Endothelial cell of hepatic sinusoid (primary cell): ENCODE measurements around the gene PAPOLA.

ENCODE experiments used
- in situ Hi-C: cut with HindIII; loops from 2 replicates; pipeline ENCODE4 v1.10.0; 2017; ENCODE audit warnings: low sequenced_read_pairs

Gene PAPOLA

DNA sequence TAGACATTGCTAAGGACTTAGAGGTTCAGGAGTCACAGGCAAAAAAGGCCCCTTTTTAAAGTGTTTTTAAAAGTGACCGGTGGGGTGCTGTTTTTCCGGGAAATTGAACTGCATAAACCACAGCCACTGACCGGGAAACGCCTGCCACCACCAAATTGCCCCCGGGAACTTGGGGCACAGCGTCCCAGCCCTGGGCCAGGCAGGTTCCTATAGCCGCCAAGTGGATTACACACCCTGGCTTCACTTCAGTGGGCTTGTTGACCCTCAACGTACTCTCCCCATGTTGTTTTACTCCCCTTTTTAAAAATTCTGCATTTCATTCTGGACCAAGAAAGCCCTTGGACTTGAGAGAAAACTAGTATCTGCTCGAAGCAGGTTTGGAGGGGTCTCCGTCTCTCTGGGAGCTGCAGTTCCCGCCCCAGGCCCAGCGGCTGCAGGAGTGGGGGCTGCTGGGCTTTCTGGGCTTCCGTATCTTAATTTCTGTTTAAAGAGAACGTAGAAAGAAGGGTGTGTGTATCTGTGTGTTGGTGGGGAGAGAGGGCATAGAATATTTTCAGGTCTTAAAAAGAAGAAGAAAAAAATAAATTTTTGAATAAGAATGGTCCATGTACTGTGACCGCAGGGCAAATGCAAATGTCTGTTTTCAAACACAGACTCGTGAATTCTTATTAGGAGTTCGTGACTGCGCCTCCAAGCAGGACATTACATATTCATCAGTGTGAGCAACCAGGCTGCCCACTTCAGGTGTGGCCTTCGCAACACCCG is 82.9 kb downstream of the PAPOLA start:
- in situ Hi-C loops = no loop called here

DNA sequence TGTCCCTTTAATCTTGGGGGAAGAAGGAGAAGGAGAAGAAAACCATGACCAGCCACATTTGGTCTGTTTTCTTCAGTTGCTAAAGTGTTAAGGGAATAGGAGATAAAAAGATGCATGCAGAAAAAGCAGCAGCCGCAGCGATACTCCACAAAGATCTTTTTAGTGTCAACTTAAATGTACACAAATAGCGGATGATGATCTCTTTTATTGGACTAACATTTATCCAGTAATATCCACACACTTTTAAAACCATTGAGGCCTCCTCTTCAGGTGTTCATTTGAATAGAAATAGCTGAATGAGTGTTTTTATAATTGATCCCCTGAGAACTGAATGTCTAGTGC is 83.5 kb downstream of the PAPOLA start:
- in situ Hi-C loops = no loop called here

DNA sequence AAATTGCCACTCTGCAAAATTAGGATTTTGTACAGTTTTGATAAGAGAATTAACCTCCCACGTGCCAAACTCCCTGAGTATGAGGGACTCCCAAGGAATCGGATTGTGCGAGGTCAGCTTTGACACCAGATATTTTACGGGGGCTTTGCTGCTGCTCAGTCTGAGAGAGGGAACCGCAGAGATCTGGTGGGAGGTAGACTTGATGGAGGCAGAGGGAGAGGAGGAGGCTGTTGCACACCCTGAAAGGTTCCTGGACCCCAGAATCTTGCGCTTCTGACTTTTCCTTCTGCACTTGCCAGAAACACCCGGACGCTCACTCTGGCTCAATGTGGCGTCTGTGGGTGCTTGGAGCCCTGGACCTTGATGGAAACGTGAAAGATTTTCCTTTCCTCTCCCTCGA is 83.9 kb downstream of the PAPOLA start:
- in situ Hi-C loops = no loop called here

DNA sequence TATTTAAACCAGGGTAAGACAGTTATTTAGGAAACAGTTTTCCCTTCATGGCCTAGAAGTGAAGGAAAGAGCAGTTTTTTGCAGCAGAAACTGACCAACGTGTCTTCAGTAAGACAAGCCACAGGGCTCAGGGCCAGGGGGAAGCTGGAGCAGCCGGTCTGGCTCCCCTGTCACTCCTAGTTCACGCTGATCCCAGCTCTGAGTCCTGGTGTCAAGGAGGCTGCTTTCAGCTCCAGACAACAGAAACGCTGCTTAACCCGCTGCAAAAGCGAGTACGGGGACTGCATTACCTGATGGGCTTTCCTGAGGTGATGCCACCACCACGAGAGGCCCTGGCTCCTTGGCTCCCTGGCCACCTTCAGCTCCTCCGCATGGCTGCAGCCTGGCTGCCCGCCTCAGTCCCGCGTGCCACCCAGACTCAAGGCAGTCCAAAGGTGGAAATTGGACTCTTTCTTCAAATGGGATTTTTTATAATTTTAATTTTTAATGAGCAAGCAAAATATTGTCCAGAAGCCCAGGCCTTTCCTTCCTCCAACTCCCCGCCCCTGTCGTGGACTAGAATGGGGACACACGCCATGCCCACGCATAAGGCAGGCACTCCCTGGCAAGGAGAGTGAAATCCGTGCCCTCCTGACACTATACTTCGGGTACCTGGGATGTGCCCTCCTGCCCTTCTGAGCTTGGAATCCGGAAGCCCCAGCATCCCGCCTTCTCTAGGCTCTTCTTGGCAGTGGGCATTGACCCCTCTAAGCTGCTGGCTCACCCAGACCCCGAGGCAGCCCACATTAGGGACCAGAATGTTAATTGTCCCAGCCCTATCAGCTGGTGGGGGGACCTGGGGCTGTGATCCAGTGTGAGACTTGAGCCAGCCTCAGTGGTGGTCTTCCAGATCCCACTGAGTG is 85.0 kb downstream of the PAPOLA start:
- in situ Hi-C loops = no loop called here

DNA sequence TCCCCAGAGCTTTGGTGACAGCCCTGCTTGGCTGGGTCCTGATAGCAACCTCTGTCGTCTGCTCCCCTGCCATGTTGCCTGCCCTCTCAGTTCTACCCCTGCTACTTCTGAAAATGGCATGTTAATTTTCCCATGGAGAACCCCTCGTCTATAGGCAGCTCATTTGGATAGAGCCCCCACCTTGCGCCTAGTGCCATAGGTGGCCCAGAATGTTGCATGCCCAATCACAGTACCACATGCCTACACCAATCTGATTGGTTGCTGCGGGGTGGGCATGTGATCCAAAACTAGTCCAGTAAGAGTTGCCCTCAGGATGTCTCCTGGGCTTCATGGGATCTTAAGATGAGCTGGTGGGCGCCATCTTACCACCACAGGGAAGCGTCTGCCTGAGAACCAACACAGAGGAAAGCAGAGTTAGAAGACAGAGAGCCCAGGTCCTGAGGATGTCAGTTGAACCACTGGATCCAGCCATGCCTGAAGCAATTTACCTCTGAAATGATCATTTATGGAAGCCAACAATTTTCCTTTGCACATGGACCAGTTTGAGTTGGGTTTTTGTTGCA is 85.7 kb downstream of the PAPOLA start:
- in situ Hi-C loops = no loop called here

DNA sequence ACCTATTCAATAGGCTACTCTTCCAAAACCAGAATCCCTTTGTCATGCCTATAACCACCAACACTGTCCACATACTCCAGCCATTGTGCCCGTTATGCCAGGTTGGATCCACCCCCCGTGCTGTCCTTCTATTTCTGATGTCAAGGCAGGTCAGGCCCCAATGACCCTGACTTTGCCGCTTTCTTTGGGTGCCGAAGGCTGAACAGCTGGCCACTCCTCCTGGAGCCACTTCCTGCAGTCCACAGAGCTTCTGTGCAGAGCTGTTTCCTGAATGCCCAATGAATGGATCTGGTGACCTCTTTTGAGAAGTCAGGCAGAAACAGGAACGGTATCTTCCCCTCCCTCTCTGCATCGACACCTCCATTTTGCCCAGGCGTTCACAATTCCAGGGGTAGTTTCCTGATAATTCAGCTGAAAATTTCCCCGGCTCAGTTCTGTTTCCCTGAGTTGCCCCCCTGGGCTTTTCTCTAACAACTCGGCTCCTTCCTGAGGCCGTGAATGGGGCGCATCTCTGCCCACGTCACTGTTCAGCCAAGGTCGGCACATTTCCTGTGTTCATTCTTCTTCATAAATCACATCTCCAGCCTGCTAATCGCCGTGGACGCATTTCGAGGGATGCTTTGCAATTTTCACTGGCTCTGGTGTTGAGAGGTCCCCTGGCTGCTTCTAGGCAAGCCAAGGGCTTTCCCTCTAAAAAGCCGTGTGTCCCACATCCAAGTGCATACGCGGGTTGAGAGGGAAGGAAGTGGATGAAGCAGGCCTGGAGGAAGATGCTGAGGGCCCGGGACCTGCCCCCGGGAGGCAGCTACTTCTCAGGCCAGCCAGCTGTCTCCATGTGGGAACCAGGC is 86.5 kb downstream of the PAPOLA start:
- in situ Hi-C loops = no loop called here

DNA sequence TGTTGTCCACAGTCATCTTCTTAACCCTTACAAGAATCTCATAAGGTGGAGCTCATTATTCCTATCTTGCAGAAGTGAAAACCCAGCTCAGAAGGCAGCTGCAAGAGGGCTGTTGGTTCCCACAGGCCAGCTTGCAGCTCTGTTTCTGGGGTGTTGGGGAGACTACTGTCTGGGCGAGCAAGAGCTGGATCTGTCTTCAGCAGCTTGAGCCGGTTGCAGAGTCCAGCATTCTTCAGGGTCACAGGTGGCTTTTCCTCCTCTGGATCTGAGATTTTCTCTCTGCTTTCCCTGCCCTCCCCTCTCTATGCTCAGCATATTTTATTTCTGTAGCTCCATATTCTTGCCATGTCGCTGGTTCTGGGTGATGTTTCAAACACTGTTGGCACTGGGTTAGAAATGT is 87.4 kb downstream of the PAPOLA start:
- in situ Hi-C loops = no loop called here

DNA sequence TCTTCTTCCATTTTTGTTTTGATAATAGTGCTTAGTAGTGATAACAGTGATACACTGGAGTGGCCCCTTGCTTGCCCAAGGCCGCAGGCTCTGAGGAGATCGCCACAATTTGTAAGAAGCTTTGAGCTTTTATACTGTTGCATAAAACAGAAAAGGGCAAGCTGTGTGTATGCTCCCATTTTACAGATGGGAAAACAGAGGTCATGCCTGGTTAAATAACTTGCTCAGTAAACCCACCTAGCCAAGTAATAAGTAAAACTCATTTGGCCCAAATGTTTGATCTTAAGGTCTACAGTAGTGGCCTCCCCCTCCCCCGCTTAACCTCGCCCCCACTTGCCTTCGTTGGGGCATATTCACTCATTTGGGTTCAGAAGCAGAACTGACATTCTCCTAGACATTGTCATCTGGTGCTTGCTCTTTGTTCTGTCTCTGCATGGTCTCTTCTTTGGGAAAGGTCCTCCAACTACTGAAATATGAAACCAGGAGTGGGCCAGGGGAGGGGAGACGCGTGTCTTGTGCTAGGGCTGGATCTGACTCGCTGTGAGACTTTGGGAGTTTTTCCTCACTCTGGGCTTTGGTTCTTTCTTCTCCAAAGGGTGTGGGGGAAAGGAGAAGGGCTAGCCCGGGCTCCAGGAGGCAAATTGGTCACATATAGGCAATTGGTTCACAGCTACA is 88.1 kb downstream of the PAPOLA start:
- in situ Hi-C loops = no loop called here

DNA sequence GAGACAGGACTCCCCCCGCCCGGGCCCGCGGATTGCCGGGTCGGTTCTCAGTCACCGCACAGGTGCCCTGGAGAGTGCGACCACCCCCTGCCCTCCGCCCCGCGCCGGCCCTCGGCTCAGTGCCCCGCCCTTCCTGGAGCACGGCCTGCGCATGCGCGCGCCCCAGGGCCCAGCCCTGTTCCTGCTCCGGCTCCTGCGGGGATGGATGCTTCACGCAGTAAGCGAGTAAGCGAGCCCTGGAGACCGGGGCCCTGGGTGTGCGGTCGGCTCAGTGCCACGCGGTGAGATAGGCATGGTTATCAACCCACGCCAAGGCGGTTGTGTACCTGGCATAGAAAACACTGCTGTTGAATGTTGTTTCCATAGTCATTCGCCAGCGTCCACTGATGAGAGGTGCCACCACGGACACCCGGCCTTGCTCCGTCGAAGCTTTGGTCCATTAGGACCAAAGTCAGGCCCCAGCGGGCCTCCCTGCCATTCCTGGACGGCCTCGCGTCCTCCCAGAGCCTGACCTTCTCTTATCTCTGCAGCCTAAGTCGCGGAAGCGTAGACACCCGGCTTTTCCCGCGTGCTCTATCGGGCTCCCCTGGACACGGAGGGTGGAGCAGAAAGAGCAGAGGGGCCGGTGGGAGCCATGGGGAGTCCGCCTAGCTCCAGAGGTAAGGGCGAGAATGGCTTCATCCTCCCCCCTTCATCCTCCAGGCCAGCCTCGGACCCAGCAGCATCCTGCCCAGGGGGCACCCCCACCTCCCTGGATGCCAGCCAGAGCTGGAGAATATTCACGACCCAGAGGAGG is 90.6 kb downstream of the PAPOLA start:
- in situ Hi-C loops = no loop called here

DNA sequence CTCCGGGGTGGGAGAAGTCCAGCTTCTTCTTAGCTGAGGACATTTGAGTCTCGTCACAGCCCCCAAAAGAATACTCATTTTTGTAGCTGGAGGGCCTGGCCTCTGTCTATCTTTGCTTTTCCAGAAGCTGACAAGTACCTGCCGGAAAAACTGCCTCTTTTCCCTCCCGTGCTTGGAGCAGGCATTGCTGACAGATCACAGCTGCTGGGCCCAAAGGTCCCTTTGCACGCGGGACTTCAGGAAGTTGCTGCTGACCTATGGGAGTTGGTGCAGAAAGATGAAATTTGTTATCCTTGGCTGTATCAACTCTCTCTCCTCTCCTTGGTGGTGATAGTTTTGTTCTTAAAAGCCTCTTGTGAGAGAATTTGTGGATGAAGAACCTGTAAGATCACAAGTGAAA is 92.8 kb downstream of the PAPOLA start:
- in situ Hi-C loops = no loop called here

DNA sequence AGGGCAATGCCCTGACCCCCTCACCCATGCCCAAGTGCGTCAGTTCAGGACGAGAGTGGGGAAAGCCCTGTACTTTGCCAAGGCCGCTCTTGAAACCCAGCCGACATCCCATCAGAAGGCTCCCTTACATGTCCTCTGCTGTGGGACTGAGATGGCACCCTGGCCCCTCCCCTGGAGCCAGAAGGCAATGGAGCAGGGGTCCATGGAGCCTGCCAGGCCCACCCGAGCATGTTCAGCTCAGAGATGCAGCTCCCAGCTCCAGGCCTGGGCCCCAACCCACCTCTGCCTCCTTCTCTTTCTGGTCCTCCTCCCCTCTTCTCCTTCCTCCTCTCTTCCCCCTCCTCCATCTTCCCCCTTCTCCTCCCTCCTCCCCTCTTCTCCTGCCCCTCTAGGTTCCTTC is 95.5 kb downstream of the PAPOLA start:
- in situ Hi-C loops = no loop called here

DNA sequence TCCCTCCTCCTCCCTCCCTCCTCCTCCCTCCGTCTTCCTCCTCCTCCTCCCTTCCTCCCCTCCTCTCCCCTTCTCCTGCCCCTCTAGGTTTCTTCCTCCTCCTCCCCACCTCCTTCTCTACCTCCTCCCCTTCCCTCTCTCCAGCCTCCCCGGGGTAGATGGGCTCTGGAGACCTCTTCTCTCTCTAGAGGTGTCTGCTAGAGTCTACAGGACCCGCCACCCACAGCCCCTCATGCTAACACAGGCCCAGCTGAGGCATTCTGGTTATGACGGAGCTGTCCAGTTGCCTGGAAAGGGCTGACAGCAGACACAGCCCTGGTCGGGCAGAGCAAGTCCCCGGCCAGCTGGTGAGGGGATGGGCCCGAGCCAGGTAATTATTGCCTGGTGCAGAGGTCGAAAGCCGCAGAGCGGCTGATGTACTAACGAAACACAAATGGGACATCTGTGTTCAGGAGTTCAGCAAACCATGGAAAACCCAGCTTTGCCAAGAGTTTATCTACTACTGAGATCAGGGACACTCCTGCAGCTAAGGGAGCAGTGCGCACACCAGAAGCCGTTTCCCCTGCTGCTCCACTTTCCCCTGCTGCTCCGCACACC is 96.2 kb downstream of the PAPOLA start:
- in situ Hi-C loops = no loop called here

DNA sequence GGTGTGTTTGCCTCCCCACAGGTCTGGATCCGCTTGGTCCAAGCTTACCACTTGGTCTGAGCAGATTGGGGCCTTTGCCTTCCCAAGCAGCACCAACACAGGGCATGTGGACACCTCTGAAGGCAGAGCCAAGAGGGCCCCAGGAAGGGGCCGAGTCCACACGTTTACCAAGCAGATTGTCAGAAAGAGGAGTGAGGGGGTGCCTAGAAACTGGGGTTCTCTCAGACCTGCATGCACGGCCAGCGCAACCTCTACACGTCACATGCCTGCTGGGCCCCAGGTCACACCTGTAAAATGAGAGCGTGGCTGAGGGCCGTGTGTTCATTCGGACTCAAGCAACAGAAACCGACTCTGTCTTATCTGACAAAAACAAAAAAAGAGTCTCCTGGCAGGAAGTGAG is 96.9 kb downstream of the PAPOLA start:
- in situ Hi-C loops = no loop called here

DNA sequence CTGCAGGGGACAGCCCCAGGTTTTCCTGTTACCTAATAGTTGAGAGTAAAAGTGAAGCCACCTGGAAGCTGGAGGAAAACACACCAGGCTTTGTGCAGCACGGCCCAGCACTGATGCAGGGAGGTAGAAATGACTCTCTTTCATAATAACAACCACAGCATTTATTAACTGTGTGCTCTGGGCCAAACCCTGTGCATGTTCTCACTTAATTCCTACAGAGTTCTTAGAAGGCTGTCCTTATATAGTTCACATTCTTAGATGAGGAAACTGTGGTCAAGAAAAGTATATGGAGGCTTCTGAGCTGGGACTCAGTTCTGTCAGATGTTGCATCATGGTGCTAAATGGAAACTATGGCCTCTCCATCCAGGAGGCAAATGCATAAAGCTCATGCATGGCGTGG is 100.0 kb downstream of the PAPOLA start:
- in situ Hi-C loops = no loop called here

DNA sequence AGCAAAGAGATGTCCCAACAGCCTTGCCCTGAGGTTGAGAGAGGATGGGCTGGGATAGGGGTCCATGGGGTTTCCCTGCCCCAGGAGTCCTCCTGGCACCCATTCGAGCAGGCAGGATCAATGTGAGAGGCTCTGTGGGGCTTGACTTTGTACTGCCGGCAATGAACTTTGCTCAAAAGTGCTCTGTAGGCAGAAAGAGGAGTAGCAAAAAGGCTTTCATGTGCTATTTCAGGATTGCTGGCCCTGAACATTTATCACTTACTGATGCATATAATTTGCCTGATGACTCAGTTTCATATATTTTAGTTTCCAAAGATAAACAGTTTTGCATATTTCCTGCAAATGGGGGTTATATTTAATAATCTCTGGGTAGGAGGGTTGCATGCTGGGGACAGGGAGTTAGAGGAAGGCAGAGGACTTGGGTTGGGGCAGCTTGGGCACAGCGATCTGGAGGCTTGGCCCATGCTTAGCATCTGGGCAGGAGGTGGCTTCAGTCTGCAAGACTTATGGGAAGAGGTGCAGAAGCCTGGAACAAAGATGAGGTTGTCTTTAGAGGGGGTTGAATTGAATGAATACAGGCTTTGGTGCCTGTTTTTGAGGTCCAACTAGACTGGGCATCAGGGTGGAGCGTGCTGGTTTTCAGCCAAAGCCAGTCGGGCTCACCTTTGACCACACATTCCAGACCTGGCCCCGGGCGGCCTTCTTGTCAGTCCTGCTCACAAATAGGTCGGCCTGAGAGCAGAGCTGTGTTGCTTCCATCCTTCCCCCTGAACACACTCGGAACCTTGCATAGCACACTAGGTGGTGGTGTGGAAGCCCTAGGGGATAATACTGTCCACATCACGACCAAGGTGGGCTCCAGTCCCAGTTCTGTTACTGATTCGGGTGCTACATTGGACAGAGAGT is 101.4 kb downstream of the PAPOLA start:
- in situ Hi-C loops = no loop called here

DNA sequence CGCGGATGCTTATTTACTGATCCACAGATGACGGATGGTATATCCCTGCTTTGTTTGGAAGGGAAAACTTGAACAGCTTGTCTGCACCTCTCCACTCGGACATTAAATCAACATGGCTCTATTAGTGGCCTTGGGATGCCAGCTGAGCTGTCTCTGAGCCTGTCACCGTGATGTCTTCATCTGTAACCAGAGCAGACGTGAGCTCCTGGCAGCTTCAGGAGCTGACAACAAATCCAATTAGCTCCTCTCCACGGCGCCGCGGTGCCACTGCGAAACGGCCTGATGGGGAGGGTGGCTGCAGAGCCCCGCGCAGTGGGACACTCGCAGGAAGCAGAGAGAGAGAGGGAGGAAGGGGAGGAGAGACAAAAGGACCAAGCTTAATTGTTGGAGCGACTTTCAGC is 112.3 kb downstream of the PAPOLA start:
- in situ Hi-C loops = loop anchor here (5.0 kb wide), 1 partner anchor 33 kb away; no protein-coding TSS in a partner anchor

DNA sequence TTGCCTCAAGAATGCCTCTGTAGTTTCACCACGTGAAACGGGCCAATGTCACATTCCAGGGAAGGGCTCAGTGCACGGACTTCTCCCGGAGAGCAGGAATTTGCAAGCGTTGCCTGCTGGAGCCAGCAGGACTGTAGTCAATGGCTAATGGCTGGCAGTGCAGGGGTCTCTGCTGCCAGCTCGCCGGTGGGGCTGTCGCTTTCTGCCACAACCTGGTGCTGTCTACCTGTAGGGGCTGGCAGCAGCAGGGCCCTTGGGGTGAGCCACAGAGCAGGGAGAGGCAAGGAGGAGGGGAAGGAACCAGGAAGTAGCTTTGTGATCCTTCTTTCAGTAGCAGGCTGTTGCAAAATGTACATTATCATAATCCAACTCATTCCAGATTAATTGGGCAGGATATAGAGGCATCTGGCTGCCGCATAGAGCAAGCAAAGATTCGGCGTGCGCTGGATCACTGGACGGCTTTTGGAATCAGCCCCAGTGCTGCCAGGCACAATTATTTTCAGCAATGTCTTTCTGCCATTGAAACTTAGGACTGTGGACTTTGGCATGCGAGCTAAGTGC is 114.1 kb downstream of the PAPOLA start:
- in situ Hi-C loops = no loop called here
